Measurements from ENCODE around the gene ANKHD1.

- TF ChIP-seq MXI1 (conservative IDR thresholded peaks at IDR 0.05; ENCODE audit: poor library complexity, severe bottlenecking), result no peak
- no peak for TF ChIP-seq CTCF (IDR thresholded peaks at IDR 0.05; ENCODE audit: poor library complexity, severe bottlenecking)
- TF ChIP-seq EZH2 (IDR thresholded peaks at IDR 0.05; ENCODE audit: borderline replicate concordance, insufficient read depth, low read length, poor library complexity, severe bottlenecking), result no peak
Measured at GRCh38 chr5:140413230-140413629, 11.6 kb downstream of the ANKHD1 start.
